GM18507 (cell line): ENCODE measurements around the gene DCANP1.

ENCODE experiments used
- DNase-seq: peaks from one replicate; pipeline ENCODE4 v3.0.0; 2011; ENCODE audit warnings: low read depth; ENCODE audit not compliant: insufficient read length; ENCODE audit errors: extremely low spot score
- FAIRE-seq: peaks from 2 replicates; lab custom pipeline; 2011; peaks lifted over from hg19 to GRCh38; lab: Jason Lieb, UNC

The DCANP1 gene

DNA sequence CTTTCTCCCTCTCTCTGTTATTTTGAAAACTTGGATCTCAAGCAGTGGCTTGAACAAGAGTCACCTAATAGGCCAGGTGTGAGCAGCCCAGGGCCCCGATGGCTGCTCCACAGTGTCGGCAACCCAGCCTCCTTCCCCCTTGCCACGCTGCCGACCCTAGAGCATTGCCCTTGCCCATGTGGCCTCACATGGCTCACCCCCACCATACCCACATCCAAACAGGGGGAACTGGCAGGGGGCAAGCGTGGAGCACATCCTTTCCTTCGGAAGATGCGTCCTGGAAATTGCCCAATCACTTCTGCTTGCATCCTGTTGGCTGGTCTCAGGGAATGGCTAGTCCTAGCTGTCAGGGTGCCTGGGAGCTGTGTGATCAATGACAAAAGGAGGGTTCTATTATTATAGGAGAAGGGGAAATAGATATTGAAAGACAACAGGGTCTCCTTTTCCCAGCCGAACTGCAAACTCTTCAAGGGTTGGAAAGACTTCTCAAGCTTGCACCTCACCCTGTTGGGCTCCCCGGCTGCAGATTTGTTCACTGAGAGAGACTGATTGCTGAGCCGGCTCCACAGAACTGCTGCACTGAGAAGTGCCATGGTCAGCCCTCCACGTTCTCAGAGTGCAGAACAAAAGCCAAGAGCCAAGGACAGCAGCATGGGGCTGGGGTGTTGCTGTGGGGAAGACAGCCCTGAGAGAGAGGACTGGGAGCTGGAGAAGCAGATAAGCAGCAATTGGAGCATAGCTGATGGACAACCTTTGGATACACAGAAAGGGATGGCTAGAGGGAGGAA, 13.3 kb upstream of the DCANP1 start:
- no peak for DNase-seq
- FAIRE-seq, result no peak

DNA sequence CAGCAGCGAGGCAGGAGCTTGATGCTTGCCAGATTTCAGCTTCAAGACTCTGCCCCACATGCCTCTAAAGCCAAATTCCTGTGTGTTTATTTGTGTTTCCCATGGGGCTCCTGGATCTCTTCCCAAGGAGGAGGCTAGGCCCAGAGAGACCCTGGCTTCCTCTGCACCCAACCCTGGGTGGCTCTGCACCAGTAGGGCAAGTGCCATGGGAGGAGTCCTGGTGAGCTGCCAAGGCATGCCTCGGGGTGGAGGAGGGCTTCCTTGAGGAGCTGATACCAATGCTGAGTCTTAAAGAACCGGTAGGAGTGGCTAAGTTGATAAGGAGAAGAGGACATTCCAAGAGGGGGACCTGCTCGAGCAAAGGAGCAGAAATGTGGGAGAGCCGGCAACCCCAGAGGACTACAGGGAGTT, 11.8 kb upstream of the DCANP1 start:
- FAIRE-seq (no peak), DNase-seq (no peak)

DNA sequence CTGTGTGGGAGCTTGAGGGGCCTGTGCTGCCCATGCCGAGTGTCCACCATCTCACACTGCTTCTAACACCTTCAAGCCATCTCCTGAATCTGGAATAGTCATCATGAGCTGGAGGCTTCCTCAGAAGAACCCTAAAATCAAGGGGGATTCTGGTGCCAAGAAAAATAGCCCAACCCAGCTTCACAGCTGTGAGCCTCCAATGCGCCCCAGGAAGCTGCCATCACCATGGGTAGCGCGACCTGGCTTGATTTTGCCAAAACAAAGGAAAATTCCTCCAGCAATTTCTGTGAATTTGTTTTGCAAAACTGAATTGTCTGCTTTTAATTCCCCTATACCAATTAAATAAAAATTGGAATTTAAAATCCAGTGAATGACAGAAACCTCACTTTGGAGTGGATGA, 11.2 kb upstream of the DCANP1 start:
- DNase-seq (no peak), FAIRE-seq (no peak)

DNA sequence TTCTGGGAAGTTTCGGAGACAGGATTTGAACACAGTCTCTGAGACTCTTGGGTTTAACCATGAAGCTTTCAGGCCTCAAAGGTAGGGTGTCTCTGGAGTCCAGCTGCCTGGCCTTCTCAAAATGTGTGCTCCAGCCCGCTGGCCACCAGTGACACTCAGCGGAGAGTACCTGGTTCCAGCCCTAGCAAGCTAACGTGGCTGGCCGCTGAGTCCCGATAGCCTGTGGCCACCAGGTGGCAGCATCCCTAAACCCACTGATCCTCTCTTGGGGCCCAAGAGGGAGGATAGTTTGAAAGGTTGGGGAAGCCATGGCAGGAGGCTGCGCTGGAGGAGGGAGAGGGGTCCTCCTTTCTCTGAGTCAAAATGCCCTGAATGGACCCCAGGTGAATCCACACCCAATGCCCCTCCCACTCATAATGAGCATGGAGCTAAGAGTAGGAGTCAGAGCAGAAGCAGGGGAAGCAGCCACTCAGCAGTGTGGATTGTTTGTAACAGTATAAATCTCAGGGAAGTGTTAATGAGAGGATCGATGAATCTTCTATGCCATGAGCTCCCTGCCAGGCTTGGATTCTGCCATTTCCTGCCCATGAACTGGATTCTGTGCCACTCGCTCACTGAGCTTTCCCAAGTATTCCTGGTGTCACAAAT, 10.4 kb upstream of the DCANP1 start:
- FAIRE-seq (peak; percentile 70), DNase-seq (peak; percentile 57)

DNA sequence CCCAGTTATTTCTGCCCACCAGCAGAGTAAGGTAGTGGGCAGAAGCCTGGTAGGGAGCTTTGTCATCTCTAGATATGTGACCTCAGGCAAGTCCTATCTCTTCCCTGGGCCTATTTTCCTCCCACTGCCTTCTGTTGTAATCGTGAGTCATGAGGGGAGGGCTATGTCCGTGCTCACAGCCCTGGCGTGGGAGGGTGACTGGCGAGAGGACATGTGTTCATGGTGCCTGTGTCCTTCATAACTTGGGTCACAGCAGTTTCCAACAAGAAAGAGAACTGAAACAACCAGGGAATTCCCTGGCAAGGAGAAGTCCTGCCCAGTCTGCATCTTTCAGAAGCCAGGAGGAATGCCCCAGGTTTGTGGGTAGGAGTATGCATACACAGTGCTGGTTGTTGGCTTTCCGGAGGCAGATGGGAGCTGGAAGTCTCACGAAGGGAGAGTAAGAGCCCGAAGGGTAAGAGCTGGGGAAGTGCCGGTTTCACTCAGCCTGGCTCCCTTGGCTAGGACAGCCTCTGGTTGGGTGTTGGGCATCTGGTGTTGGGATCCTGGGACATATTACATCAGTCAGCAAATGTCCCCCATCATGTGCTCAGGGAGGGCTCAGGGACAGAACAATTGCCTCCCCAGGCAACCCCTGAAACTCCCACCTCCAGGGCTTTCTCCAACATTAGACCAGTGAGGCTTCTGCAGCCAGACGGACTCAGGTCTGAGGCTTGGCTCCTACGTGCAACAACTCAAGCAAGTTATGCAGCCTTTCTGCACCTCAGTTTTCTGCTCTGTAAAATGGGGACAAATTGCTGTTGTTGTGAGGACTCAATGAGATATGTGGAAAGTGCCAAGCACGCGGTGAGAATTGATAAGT, 9.3 kb upstream of the DCANP1 start:
- DNase-seq (no peak), FAIRE-seq (peak; percentile 26)

DNA sequence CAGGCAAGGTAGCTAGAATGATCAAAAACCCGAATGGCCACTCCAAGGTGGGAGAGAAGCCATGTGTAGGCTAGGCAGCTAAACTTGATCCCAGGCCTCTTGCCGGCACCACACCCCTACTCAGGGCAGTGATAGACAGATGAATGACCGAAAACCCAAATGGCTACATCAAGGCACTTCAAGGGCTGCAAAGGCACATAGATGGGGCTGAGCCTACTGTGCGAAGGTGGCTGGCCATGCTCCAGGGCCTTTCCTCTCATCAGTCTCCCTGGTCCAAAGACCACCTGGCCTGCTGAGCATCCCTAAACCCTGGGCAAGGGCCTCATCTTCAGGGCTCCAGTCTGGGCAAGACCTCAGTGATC, 8.7 kb upstream of the DCANP1 start:
- DNase-seq, result no peak
- no peak for FAIRE-seq

DNA sequence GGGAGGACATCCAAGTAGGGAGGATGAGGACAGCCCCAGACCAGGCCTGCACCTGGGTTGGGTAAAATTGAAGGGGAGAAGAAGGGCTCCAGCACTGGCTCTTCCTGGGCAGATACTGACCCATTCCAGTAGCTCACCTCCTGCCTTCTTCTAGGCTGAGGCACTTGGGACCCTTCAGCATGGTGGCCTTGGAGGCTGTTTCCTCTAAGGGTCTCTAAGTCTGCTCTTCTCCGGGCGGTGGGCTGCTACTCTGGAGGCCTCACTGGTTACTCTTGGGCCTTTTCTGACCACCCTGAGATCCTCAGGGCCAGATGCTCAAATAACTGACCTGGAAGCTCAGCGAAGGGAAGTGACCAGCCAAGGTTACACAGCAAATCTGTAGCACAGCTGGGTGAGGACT, 7.8 kb upstream of the DCANP1 start:
- DNase-seq (no peak), FAIRE-seq (no peak)

DNA sequence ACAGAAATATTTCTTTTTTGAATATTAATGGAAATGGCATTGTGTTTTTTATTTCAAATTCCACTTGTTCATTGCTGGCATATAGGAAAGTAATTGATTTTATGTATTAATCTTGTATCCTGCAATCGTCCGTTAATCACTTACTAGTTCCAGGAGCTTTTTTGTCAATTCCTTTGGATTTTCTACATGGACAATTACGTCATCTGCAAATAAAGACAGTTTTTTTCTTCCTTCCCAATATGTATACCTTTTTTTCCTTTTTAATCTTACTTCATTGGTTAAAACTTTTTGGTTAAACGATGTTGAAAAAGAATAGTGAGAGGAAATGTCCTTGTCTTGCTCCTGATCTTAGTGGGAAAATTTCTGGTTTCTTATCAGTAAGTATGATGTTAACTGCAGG, 6.5 kb upstream of the DCANP1 start:
- DNase-seq (no peak), FAIRE-seq (no peak)

DNA sequence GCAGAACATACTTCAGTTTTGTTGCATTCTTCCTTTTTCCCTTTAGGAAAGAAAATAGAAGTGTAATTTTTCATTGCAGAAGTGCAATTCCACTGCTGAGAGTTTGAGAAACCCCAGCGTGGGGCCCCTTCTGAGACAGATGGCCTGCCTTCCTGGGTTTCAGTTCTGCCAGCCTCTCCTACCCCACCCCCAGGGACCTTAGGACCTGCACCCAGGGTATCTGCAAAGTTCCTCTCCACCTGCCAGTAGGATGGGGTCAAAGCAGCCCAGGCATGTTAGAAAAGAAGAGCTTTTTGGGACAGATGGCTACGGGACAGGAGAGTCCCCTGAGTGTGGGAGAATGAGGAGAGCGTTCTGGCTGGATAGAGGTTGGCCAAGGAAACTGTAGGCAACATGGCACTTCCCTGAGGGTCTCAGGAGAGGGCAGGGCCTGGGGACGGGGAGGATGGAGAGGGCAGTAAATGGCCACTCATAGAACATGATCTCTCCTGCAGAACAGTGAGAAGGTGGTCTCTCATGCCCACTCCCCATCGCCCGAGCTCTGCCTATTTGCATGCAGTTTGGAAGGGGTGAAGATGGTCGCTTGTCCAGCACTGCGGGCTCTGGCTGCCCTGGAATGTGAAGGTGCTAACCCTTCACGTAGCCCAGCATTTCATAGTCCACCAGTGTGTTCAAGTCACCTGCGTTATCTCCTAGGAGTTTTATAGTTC, 5.3 kb upstream of the DCANP1 start, which contains the start of gene TIFAB:
Gene TIFAB, minus strand, starts transcription at position 31 of the 710 bp plus-strand sequence. CDS start 2,412 bp downstream, outside the sequence.
- FAIRE-seq (no peak), DNase-seq (no peak)

DNA sequence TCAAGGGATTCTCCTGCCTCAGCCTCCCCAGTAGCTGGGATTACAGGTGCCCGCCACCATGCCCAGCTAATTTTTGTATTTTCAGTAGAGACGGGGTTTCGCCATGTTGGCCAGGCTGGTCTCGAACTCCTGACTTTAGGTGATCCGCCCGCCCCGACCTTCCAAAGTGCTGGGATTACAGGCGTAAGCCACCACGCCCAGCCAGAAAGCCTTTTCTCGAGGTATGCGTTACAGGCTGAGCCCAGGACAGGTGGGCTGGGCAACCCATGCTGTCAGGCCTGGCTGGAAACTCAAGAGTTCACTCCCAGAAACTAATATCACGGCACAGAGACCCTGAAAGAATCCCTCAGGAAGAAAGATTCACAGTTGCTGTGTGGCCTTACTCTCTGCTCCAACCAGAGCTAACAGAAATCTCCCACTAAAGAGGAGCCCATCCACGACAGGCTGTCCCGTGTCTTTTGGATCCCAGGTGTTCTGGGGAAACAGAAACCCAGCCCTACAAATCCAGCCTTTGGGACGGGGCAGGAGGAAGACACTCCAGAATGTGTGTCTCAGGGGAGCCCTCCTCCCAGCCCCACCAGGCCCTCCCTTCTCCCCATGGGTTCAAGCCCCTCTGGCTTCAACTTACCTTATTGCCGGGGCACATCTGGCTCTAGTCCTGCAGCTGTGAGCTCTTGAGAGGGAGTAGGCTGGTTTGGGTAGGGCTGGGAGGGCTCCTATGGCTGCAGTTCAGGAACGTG, 4.6 kb upstream of the DCANP1 start:
- no peak for DNase-seq
- FAIRE-seq, result no peak

DNA sequence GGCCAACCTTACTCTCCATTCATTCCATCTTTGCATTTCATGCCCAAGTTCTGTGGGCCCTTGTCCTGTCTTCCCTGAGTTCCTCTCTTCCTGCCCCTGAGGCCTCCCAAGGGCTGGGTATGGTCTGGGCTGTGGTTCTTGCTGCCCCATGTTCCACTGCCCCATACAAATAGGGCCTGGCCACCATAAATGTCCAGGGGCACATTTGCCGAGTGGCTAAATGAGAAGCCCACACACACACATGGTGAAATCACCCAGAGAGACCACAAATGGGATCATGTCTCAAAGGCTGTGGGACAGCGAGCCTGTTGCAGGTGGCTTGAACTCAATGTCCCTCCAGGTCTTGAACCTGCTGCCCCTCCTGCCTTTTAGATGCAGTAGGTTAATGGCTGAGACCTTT, 3.8 kb upstream of the DCANP1 start:
- no peak for FAIRE-seq

DNA sequence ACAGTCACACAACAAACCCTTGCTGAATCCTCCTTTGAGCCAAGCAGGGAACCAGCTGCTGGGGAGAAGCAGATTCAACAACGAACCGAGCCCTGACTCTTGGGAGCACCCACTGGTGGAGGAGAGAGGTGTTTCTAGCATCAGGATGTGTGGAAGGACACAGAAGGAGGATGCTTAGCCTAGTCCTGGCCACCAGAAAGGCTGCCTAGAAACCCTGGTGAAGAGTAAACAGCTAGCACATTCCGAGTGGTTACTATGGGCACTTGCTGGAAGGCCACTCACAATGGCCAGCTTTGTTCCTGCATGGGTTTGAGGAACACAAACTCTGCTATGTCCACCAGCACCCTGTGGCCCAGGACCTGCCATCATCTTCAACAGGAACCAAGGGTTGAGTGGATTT, 3.2 kb upstream of the DCANP1 start:
- no peak for FAIRE-seq

More for the DNA sequence above, 3.8 kb upstream of the DCANP1 start:
- no peak for DNase-seq

DNA sequence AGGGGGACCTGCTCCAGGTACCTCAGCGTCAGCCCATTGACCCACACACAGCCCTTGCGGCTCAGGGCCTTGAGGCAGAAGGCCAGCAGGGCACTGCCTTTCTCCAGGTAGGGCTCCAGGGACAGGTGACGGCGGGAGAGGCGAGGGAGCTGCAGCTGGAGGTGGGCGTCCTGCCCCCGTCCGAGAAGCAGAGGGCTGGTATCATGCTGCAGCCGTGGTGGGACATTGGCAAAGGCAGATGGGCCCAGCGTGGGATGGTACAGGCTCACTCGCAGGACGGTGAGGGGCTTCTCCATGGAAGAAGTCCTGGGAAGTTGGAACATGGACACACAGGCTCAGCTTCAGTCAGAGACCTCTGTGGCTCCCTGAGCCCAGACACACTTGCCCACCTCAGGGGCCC, 2.5 kb upstream of the DCANP1 start:
- FAIRE-seq (no peak), DNase-seq (no peak)

More for the DNA sequence above, 3.2 kb upstream of the DCANP1 start:
- no peak for DNase-seq

DNA sequence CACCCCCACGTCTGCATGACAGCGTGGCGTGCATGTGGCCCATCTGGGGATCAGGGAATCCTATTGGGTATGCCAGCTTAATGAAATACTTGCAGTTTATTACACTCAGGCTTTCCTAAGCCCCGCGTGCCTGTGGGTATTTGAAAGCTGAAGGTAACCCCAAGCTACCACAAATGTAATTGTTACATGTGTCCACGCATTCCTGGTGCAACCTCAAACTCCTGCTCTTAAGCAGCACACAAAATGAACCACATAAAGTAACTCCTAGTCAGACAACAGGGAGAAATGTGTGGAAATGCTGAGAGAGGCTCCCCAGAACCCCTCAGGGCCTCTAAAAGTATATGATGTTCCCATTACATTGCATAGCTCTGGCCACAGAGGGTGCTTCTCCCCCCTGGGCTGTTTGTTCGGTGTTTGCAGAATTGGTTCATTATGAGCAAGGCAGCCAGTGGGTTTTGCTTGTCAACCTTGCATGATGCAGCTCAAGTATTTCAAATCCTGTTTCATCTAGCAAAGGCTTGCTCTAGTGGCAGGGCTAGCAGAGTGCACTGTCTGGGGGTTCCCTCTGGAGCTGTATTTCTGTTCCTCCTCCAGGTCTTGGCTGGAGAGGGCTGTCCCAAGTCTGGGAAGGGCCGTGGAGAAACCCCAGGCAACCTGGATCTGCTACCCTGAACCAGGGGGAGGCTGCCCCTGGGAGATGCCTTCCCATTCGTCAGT, 1.8 kb upstream of the DCANP1 start:
- no peak for FAIRE-seq
- no peak for DNase-seq

DNA sequence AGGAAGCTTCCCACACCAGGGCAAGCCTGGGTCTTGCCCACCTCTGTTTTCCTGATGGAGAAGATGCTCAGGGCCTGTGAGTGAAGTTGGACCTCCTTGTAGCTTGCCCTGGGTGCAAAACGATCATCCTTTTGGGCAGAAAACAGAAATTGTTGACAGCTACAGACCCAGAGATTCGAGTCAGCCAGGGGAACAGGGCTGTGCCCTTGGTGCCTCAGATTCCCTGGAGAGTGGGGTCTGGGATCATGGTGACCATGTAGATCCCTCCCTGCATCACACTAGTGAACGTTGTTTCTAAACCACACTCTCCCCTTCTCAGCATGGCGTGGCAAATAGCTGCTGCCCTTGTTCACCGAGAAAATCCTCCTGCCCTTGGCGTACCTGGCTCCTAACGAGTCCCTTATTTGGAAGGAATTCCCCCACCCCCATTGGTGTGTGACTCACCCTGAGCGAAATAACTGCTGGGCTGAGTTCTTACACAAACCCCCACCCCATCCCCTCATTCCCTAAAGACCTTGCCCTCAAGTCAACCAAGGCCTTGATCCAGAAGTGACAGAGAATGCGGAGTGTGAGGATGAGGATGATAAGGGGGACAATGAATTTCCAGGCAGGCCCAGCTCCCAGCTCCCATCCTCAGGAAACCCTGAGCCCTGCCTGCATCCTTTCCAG, 1.1 kb upstream of the DCANP1 start:
- no peak for DNase-seq
- FAIRE-seq, result no peak

DNA sequence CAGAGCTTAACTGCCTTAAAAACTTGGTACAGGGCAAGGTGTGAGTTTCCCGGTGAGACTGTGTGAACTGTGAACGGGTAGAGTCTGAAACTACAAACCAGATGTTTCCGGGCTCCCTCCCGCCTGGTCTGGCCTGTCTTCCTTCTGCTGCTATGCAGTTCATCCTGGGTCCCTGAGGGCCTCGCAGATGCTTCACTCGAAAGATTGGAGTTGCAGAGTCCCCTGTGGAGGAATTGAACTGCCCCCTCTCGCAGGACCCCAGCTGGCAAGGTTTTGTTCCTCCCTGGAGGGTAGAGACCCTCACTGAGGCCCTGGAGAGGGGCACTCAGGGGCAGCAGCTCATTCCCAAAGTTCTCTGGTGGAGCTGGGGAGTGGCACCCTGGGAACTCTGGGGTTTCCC, 533 bp downstream of the DCANP1 start:
- no peak for FAIRE-seq
- DNase-seq, result no peak

DNA sequence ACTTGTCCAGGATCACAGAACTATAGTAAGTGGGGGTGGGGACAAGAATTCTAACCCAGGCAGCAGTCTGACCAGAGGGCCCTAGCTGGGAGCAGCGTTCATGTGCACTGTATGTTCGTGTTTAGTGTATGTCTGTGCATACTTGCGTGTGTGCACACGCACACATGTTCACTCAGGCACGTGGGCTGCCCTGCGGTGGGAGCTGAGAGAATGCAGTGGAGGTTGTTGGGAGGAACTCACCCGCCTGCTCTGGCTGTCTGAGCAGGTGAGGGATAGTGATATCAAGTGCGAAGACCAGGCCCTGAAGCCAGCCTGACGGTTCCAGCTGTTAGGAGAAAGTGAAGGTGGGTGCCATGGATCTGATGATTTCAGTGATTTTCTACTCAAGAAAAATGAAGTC, 942 bp downstream of the DCANP1 start:
- DNase-seq, result no peak
- FAIRE-seq, result no peak
